ENCODE measurements around the gene ERGIC1. TPM values are rescaled to one million over a fixed set of nuclear protein-coding genes. Genes with fewer than 3 reads are reported as not detected.

Gene ERGIC1
- total and polyA plus RNA-seq, 10 of the 15 experiments (the other 5 are each of a cell fraction or from before 2014, with no cell fraction given): 8.8 to 104 (median 76.3) TPM

DNA sequence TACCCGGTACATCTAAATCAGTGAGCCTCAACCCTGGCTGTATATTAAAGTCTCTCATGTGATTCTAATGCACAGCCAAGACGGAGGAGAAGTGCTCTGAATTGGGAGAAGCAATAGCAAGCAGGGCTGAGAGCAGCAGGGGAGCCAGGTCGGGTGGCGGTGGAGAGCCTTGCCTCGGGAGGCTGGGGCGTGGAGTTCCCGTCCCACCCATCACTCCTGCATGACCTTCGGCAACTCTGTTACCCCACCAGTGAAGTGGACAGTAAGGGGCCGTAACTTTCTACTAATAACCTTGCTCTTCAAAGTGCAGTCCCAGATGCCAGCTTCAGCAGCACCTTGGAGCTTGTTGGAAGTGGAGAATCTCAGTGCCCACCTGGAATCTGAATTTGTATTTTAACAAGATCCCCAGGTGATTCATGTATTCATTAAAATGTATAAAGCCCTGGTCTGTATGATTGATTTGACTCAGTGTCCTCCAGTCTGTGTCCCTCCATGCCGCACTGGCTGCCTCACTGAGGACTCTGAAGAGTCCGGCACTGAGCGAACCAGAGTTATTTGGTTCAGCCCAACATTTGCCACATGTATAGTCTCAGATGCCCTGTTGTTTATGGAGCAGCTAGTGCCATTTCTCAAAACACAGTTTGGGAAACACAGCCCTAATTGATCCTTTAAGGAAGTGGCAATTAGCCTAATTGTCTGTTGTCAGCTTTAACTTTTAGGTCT is 6.5 kb downstream of the ERGIC1 start:
- H3K27ac ChIP-seq (ENCODE audit: control insufficient read depth, insufficient read depth): no peak overlapping the region
- in situ Hi-C loops (cut with MboI): no loop called here
- H4K20me1 ChIP-seq (ENCODE audit: control insufficient read depth, insufficient read depth): no peaks in the 10 kb centered on the region
- BruUV-seq (replicated peaks): no TSS peak
- no peak overlapping the region for H3K9ac ChIP-seq (ENCODE audit: control insufficient read depth, insufficient read depth, low read length)
- ChIA-PET POLR2A (interaction anchor here (1.1 to 1.5 kb wide), 2 partner anchors 41 to 68 kb away, joined by 4 to 5 read pairs; no protein-coding TSS in a partner anchor), RAD21 (ENCODE audit: unreplicated experiment) (interaction anchor here (1.2 kb wide), 1 partner anchor 71 kb away, joined by 3 read pairs; no protein-coding TSS in a partner anchor), CTCF (interaction anchor here (1.2 to 2.1 kb wide), 5 partner anchors 9 to 137 kb away, joined by 3 to 6 read pairs (median 5); no protein-coding TSS in a partner anchor), SMC1A (ENCODE audit: uncharacterized antibody, unreplicated experiment) (interaction anchor here (0.9 to 1.9 kb wide), 7 partner anchors 9 to 126 kb away, joined by 3 to 7 read pairs (median 4); no protein-coding TSS in a partner anchor)
- H3K27me3 ChIP-seq (replicated peaks in 1 of 2; ENCODE audit: control insufficient read depth in 2 of 2, insufficient read depth in 2 of 2, low read length in 1 of 2): no peaks in the 10 kb centered on the region
- H3K79me2 ChIP-seq (ENCODE audit: control insufficient read depth, insufficient read depth, low read length): peaks cover 66% of the 10 kb centered on the region
- DNase-seq (ENCODE audit: low read depth, low spot score) (no peak), ATAC-seq (no peak), FAIRE-seq (no peak)
- no peak overlapping the region for H3K4me2 ChIP-seq (ENCODE audit: control insufficient read depth, insufficient read depth)
- peaks cover 32% of the 10 kb centered on the region for H3K4me1 ChIP-seq (ENCODE audit: control insufficient read depth, insufficient read depth, low read length)
- TF ChIP-seq MXI1 (IDR thresholded peaks at IDR 0.05; ENCODE audit: low read depth, low read length) (no peak), NR2C1 (IDR thresholded peaks at IDR 0.05) (no peak), RAD21 (IDR thresholded peaks at IDR 0.05; ENCODE audit: insufficient read depth, low read depth, low read length) (no peak)
- no peak overlapping the region for H2AFZ ChIP-seq (ENCODE audit: control insufficient read depth, low read depth, low read length)
- WGBS (ENCODE audit: insufficient coverage, insufficient replicate concordance, low lambda C conversion rate, missing lambda C conversion rate): 93% methylated on average over 12 of the region's 12 CpGs
- no peak overlapping the region for H3K4me3 ChIP-seq
- intact Hi-C loops (cut with micrococcal nuclease; ENCODE audit: unreplicated experiment): no loop called here
- no peaks in the 10 kb centered on the region for H3K9me3 ChIP-seq (replicated peaks; ENCODE audit: control insufficient read depth, insufficient read depth, low read length)
- peaks cover 0 to 14% of the 10 kb centered on the region in 2 experiments; a peak in 2 of 4 replicates for H3K36me3 ChIP-seq (ENCODE audit: control insufficient read depth in 2 of 2, insufficient read depth in 2 of 2, low read length in 1 of 2)

DNA sequence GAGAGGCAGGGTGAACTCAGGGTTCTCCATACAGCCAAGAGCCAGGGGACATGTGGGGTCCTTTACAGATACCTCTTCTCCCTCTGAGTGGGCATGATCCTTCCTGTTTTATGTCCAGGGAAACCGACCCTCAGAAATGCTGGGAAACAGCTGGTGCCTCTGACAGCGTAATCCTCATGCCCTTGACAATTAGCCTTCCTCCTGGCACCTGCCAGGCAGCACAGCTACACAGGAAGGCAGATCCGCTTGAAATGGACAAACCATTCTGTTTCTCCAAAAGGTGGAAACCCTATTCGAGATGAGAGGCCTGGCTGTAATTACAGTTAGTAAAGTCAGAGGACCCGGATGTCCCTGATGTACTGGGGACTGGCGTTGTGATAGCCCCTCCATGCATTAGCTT is 7.2 kb downstream of the ERGIC1 start:
- in situ Hi-C loops (cut with MboI) (no loop called here), intact Hi-C loops (cut with micrococcal nuclease; ENCODE audit: unreplicated experiment) (no loop called here)
- no peak for ATAC-seq
- TF ChIP-seq BHLHE40 (IDR thresholded peaks at IDR 0.05; ENCODE audit: borderline replicate concordance in 1 of 2, low read depth in 2 of 2, low read length in 1 of 2) (no peak), TCF3 (IDR thresholded peaks at IDR 0.05; ENCODE audit: borderline replicate concordance, insufficient read depth, low read depth, low read length) (no peak), ZNF622 (IDR thresholded peaks at IDR 0.05) (no peak), ZSCAN29 (IDR thresholded peaks at IDR 0.05) (no peak), TARDBP (IDR thresholded peaks at IDR 0.05; ENCODE audit: borderline replicate concordance) (no peak), IKZF1 (conservative IDR thresholded peaks at IDR 0.05) (no peak), MEF2A (IDR thresholded peaks at IDR 0.05; ENCODE audit: insufficient read depth, low read depth, low read length) (no peak)
- TF ChIP-seq, protein P1, sequence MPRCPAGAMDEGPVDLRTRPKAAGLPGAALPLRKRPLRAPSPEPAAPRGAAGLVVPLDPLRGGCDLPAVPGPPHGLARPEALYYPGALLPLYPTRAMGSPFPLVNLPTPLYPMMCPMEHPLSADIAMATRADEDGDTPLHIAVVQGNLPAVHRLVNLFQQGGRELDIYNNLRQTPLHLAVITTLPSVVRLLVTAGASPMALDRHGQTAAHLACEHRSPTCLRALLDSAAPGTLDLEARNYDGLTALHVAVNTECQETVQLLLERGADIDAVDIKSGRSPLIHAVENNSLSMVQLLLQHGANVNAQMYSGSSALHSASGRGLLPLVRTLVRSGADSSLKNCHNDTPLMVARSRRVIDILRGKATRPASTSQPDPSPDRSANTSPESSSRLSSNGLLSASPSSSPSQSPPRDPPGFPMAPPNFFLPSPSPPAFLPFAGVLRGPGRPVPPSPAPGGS (IDR thresholded peaks at IDR 0.05; ENCODE audit: borderline replicate concordance, insufficient read depth, low read depth, low read length, poor library complexity, severe bottlenecking): no peak
- ChIA-PET CTCF (interaction anchor here (1.2 to 1.8 kb wide), 3 partner anchors 10 to 126 kb away, joined by 3 to 5 read pairs (median 5); partner anchors contain the start of gene DUSP1), POLR2A (interaction anchor here (1.5 kb wide), 1 partner anchor 40 kb away, joined by 4 read pairs; no protein-coding TSS in a partner anchor), SMC1A (ENCODE audit: uncharacterized antibody, unreplicated experiment) (interaction anchor here (0.9 to 1.9 kb wide), 4 partner anchors 9 to 126 kb away, joined by 3 to 6 read pairs (median 4); no protein-coding TSS in a partner anchor), RAD21 (ENCODE audit: unreplicated experiment) (interaction anchor here (1.2 kb wide), 1 partner anchor 72 kb away, joined by 3 read pairs; no protein-coding TSS in a partner anchor)
- WGBS (ENCODE audit: insufficient coverage, insufficient replicate concordance, low lambda C conversion rate, missing lambda C conversion rate): 74% methylated on average over 6 of the region's 6 CpGs
- Histone ChIP-seq H2AFZ (ENCODE audit: control insufficient read depth, low read depth, low read length) (no peak overlapping the region), H3K9me3 (replicated peaks; ENCODE audit: control insufficient read depth, insufficient read depth, low read length) (no peaks in the 10 kb centered on the region), H4K20me1 (ENCODE audit: control insufficient read depth, insufficient read depth) (no peaks in the 10 kb centered on the region), H3K4me2 (ENCODE audit: control insufficient read depth, insufficient read depth) (no peak overlapping the region), H3K36me3 (ENCODE audit: control insufficient read depth in 2 of 2, insufficient read depth in 2 of 2, low read length in 1 of 2) (peaks cover 0 to 14% of the 10 kb centered on the region in 2 experiments; a peak in 2 of 4 replicates), H3K27me3 (replicated peaks in 1 of 2; ENCODE audit: control insufficient read depth in 2 of 2, insufficient read depth in 2 of 2, low read length in 1 of 2) (no peaks in the 10 kb centered on the region), H3K4me1 (ENCODE audit: control insufficient read depth, insufficient read depth, low read length) (peaks cover 26% of the 10 kb centered on the region), H3K9ac (ENCODE audit: control insufficient read depth, insufficient read depth, low read length) (no peak overlapping the region), H3K79me2 (ENCODE audit: control insufficient read depth, insufficient read depth, low read length) (peaks cover 60% of the 10 kb centered on the region), H3K4me3 (no peak overlapping the region), H3K27ac (ENCODE audit: control insufficient read depth, insufficient read depth) (no peak overlapping the region)
- DNase-seq (ENCODE audit: low read depth, low spot score): no peak
- FAIRE-seq: no peak
- BruUV-seq (replicated peaks): no TSS peak
